WERI-Rb-1 (cell line): Measurements from ENCODE around the gene CRTC1.

Experiments
- DNase-seq: peaks from one replicate; pipeline ENCODE4 v3.0.0-alpha.2; 2020
- H3K27ac ChIP-seq: fragments of 250-450 bp; sonication (Bioruptor Pico); 2 replicates; pipeline ENCODE4 v1.5.1; 2020; ENCODE audit warnings: mild to moderate bottlenecking, moderate library complexity
- H3K27me3 ChIP-seq: fragments of 250-450 bp; sonication (Bioruptor Pico); 2 replicates; pipeline ENCODE4 v1.5.1; 2021; ENCODE audit warnings: mild to moderate bottlenecking, low read depth, moderate library complexity; ENCODE audit not compliant: insufficient read depth, severe bottlenecking
- H3K36me3 ChIP-seq: fragments of 250-450 bp; sonication (Bioruptor Pico); 2 replicates; pipeline ENCODE4 v1.5.1; 2020; ENCODE audit warnings: mild to moderate bottlenecking, moderate library complexity
- H3K4me3 ChIP-seq: 2 replicates; pipeline ENCODE4 v1.5.1; 2011; ENCODE audit warnings: low read depth, mild to moderate bottlenecking, control low read depth, low read length
- H3K9me3 ChIP-seq: fragments of 250-450 bp; sonication (Bioruptor Pico); 2 replicates; pipeline ENCODE4 v1.5.1; 2021; ENCODE audit warnings: mild to moderate bottlenecking, moderate library complexity; ENCODE audit not compliant: severe bottlenecking
- CTCF ChIP-seq: IDR thresholded peaks from 2 replicates; pipeline ENCODE4 v1.5.1; 2011; ENCODE audit warnings: low read depth, mild to moderate bottlenecking, control low read depth, inconsistent platforms, low read length

CRTC1 gene

GRCh38 chr19:18792661-18793060, 109.2 kb downstream of the CRTC1 start:
- no peak for DNase-seq
- TF ChIP-seq CTCF: no peak
- no peak overlapping the region for H3K27ac ChIP-seq
- peaks cover 2% of the 10 kb centered on the region for H3K9me3 ChIP-seq
- H3K36me3 ChIP-seq: no peaks in the 10 kb centered on the region
- H3K4me3 ChIP-seq: no peak overlapping the region
- H3K27me3 ChIP-seq: peaks cover 55% of the 10 kb centered on the region

GRCh38 chr19:18793144-18794028, 109.9 kb downstream of the CRTC1 start:
- H3K27ac ChIP-seq: no peak overlapping the region
- no peak for TF ChIP-seq CTCF
- H3K4me3 ChIP-seq: no peak overlapping the region
- H3K27me3 ChIP-seq: peaks cover 49% of the 10 kb centered on the region
- peaks cover 1% of the 10 kb centered on the region for H3K9me3 ChIP-seq
- no peak for DNase-seq
- H3K36me3 ChIP-seq: no peaks in the 10 kb centered on the region

- H3K4me3 ChIP-seq: no peak overlapping the region
- peaks cover 43% of the 10 kb centered on the region for H3K27me3 ChIP-seq
- no peaks in the 10 kb centered on the region for H3K36me3 ChIP-seq
- H3K9me3 ChIP-seq: no peaks in the 10 kb centered on the region
- no peak for DNase-seq
- H3K27ac ChIP-seq: no peak overlapping the region
- TF ChIP-seq CTCF: no peak
Measured at GRCh38 chr19:18794029-18794313, 110.5 kb downstream of the CRTC1 start.

GRCh38 chr19:18794692-18795091, 111.2 kb downstream of the CRTC1 start:
- Histone ChIP-seq H3K36me3 (no peaks in the 10 kb centered on the region), H3K27me3 (peaks cover 36% of the 10 kb centered on the region), H3K4me3 (no peak overlapping the region), H3K9me3 (no peaks in the 10 kb centered on the region), H3K27ac (no peak overlapping the region)
- no peak for TF ChIP-seq CTCF
- DNase-seq: no peak

- no peak for DNase-seq
- no peak overlapping the region for H3K27ac ChIP-seq
- TF ChIP-seq CTCF: no peak
- H3K36me3 ChIP-seq: no peaks in the 10 kb centered on the region
- peaks cover 28% of the 10 kb centered on the region for H3K27me3 ChIP-seq
- H3K4me3 ChIP-seq: no peak overlapping the region
- no peaks in the 10 kb centered on the region for H3K9me3 ChIP-seq
Measured at GRCh38 chr19:18795540-18795939, 112.1 kb downstream of the CRTC1 start.

- no peaks in the 10 kb centered on the region for H3K9me3 ChIP-seq
- H3K4me3 ChIP-seq: no peak overlapping the region
- no peak overlapping the region for H3K27ac ChIP-seq
- no peak for TF ChIP-seq CTCF
- no peaks in the 10 kb centered on the region for H3K36me3 ChIP-seq
- peaks cover 21% of the 10 kb centered on the region for H3K27me3 ChIP-seq
- no peak for DNase-seq
Measured at GRCh38 chr19:18796239-18796638, 112.8 kb downstream of the CRTC1 start.
